SKM-1 (cell line): ENCODE measurements around the gene FRK.
"Not testable (repeated sequence)": the region's sequence is repeated elsewhere in the genome, so short reads cannot be mapped to it uniquely, and the experiment has no call there.

Source experiments
- DNase-seq: peaks from one replicate; lab custom pipeline; 2025; ENCODE audit not compliant: unreplicated experiment; lab: John Stamatoyannopoulos, UW

FRK gene

GRCh38 chr6:116078522-116078921 lies 17.8 kb upstream of the FRK start:
- DNase-seq: no peak

DNA sequence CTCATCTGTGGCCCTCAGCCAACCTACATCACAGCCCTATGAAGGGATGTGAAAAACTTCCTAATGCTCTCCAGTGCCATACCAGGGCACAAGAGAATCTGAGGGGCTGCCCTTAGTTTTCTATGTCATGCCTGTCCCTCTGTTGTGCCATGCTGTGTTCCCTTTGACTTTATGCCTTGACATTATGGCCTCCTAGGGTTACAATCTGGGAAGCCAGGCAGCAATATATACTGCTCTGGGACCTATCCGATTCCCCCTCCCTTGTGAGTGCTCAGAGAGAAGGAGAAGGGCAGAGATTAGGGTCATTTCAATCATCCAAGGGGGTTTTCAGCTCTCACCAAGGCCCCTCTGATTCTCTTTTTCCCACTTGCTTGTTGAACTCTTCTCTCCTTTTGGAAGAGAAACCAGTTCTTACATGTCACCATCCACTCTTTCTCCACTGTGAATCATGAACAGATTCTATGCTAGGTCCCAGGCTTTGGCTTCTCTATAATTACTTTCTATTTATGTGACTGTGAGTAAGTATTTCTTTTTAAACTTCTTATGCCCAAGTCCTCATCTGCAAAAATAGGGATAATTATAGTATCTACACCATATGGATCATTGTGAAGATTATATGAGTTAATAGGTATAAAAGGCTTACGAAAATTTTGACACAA lies 14.2 kb upstream of the FRK start:
- no peak for DNase-seq

DNA sequence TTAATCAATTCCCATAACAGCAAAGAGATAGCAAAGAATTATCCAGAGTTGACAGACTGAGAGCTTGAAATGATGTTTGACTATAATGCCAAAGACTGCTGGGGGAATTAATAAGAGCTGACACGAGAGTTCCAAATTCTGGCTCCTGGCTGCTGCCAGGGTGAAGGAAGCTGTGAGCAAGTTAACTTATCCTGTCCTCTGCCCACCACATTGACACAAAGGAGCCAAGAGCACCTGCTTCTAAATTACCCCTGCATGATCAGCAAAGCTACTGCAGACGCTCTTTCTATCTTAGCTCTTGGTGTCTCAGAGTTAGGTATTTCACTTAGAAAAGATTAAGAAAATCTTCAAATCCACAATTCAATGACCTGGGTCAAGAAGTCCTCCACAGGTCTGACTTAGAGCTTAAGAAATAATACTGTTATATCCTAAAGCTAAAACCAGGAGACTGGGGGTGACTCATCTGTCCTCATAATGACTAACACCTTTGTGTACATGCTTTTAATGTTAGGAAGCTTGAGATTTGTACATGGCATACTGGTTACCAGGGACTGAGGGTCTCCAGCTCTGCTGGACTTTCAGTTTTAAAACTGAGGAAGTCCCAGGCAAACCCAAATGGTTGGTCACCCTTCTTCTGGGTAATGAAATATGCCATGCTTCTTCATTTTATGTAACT lies 13.2 kb upstream of the FRK start:
- DNase-seq: no peak

DNA sequence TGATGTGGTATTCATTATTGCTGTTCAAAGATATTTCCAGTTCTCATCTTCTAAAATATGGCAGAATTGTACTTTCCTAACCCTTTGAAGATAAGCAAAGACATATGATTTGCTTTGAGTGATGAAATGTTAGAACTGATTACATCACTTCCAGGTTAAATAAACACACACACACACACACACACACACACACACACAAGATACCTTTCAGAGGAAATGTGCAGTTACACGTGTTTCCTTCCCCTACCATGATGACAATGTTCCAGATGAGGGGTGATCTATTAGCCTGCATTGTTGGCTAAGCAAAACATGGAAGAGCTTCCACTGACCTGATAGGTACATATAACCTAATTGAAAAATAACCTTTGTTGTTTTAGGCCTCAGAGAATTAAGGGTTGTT lies 11.7 kb upstream of the FRK start:
- DNase-seq: no peak

GRCh38 chr6:116070616-116071389 lies 10.1 kb upstream of the FRK start:
- DNase-seq: no peak

- no peak for DNase-seq
Observed at GRCh38 chr6:116070101-116070500, 9.4 kb upstream of the FRK start.

- DNase-seq: no peak
Observed at GRCh38 chr6:116066789-116067188, 6.1 kb upstream of the FRK start.

DNA sequence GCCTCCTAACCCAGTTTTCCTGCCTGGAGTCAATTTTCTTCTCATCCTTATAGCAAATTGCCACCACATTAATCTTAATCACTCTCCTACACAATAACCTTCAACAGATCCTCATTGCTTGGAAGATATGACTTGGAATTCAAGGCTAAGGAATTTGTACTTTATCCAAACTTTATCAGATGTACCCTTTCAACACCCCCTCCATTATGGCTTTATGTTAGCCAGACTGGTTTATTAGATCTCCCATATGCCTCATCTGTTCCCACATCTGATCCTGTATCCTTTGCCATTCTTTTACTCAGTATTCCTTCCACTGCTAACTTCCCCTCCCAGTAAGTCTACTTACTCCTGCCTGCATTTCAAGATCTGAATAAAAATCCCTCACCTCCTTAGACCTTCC lies 4.0 kb upstream of the FRK start:
- DNase-seq: no peak

- no peak for DNase-seq
Observed at GRCh38 chr6:116062496-116062895, 1.8 kb upstream of the FRK start.

- peak; percentile 21 for DNase-seq
Observed at GRCh38 chr6:116059713-116060571, 749 bp downstream of the FRK start.

DNA sequence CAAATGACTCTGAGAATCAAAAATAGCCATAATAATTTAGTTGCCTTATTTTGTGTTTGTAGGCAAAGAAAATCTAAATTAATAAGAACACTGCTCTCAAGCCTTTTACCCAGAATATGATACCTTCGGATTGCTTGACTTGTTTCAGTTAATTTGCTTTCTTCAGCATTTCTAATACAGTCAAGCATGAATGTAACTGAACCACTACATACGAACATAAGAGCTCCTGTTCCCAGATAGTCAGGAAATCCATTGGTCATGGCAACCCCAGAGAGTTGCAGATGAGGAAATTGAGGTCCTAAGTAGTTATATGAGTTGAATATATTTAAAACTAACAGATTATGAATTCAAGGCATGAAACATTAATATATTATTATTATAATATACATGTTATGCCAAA lies 2.9 kb downstream of the FRK start:
- DNase-seq: no peak

GRCh38 chr6:116055513-116055912 lies 5.2 kb downstream of the FRK start:
- no peak for DNase-seq

GRCh38 chr6:116051244-116051643 lies 9.4 kb downstream of the FRK start:
- DNase-seq: no peak

GRCh38 chr6:116050737-116051136 lies 10.0 kb downstream of the FRK start:
- DNase-seq: no peak

- no peak for DNase-seq
Observed at GRCh38 chr6:116049321-116049720, 11.4 kb downstream of the FRK start.

DNA sequence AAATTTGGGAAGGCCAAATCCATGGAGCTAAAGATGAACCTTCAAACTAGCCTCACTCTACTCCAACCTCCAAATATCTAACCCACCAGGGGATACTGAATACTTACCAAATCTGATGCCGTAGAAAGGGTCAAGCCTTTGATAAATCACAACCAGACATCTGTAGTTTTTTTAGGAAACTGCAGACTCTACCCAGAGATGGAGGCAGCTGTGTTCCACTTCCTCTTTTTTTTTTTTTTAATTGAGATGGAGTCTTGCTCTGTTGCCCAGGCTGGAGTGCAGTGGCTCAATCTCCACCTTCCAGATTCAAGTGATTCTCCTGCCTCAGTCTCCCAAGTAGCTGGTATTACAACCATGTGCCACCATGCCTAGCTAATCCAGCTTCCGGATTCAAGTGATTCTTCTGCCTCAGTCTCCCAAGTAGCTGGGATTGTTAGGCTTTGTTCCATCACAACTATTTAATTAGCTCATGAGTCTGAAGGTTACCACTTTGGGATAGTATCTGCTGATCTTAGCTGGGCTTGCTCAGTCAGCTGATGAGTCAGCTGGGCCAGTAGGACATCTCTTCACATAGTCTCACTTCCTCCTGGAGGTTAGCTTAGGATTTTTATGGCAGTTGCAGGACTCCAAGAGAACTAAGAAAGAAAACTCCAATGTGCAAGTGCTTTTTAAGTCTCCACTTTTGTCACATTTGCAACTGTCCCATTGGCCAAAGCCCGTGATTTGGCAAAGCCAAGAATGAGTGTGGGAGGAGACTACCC lies 13.3 kb downstream of the FRK start:
- DNase-seq: no peak

DNA sequence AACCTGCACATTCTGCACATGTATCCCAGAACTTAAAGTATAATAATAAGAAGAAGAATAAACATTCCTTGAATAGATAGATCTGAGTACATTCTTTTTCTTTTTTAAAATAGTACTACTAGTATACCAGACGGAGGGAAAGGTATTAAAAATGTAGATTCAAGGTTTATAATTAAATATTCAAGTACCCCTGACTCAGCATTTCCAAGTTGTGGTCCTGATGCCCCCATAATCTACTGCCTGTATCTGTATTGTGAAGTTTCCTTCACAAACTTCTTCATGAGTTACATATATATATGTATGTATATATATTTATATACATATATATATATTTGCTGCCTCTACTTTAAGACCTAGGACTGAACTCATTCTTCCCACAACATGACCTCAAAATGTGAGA lies 14.0 kb downstream of the FRK start:
- no peak for DNase-seq

DNA sequence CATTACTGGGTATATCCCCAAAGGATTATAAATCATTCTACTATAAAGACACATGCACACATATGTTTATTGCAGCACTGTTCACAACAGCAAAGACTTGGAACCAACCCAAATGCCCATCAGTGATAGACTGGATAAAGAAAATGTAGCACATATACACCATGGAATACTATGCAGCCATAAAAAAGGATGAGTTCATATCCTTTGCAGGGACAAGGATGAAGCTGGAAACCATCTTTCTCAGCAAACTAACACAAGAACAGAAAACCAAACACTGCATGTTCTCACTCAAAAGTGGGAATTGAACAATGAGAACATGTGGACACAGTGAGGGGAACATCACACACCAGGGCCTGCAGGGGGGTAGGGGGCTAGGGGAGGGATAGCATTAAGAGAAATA lies 14.4 kb downstream of the FRK start:
- DNase-seq: not testable (repeated sequence)

GRCh38 chr6:116041934-116042333 lies 18.8 kb downstream of the FRK start:
- DNase-seq: no peak

- no peak for DNase-seq
Observed at GRCh38 chr6:116040993-116041392, 19.7 kb downstream of the FRK start.

- DNase-seq: no peak
Observed at GRCh38 chr6:116036885-116037284, 23.8 kb downstream of the FRK start.
